ENCODE data around the gene DIS3L2. TPM values are rescaled to one million over a fixed set of nuclear protein-coding genes. Genes with fewer than 3 reads are reported as not detected.

The DIS3L2 gene
- total RNA-seq, 4 donors from 2014 or later: 12.8 to 27.3 (median 16.8) TPM

DNA sequence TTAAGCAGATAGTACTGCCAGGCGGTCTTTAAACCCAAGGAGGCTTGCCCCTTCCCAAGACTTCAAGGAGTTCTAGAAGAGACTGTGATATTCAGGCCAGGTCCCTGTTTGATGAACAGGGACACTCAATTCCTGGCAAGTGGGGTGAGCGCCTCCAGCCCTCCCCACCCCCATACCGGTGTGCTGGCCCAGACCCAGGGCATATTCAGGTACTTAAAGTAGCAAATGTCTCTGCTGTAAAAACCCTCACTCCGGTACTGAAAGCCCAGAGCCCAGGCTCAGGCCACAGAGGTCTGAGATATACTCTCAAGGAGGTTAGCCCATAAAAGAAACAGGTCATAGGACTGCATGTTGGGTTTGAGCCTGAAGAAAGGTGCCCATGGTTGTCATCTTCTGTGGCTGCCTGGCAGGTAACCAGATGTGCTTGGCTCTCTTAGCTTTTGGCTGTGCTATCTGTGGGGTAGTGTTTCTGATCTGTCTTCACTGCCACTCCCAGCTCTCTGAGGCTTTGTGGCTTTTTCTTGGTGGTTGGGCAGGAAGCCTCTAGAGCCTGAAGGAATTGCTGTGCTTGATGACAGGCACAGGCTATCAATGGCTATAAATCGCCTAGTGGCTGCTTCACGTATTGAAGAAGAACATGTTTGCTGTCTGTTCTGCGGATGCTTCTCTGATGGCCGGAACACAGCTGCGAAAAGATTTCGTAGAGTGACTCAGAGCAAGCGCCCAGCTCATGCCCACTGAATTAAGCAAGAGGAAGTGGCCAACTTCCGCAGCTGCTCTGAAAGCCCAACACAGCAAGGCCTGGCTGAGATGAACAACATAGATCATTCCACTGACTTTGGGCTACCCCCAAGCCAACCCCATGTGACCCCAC, 353.8 kb downstream of the DIS3L2 start:
- in situ Hi-C loops (cut with MboI; ENCODE audit: low sequenced_read_pairs in 4 of 4): loop anchor here in 2 of 4 donors (10.0 to 25.0 kb wide), 2 partner anchors 390 to 403 kb away; partner anchors contain the start of gene NPPC (in 1 of the 2)
- Histone ChIP-seq H3K4me3 (no peak overlapping the region), H3K27me3 (no peaks in the 10 kb centered on the region), H3K36me3 (no peaks in the 10 kb centered on the region), H3K9me3 (no peaks in the 10 kb centered on the region), H3K27ac (peak overlapping the region; percentile 74 to 81 (median 79)), H3K4me1 (peaks cover 19 to 33% of the 10 kb centered on the region in 2 donors)
- TF ChIP-seq CTCF (IDR thresholded peaks at IDR 0.05 in 4 of 5, conservative IDR thresholded peaks at IDR 0.05 in 1 of 5): peak; percentile 27 to 63 (median 43)
- no peak for TF ChIP-seq POLR2A (IDR thresholded peaks at IDR 0.05)
- DNase-seq (peak; percentile 78 to 85), ATAC-seq (peak; percentile 96 to 97)
- intact Hi-C loops (cut with DNase I; ENCODE audit: low total_unique reads): loop anchor here (10.0 kb wide), 1 partner anchor 210 kb away; the partner anchor contains the start of genes CHRND and PRSS56

- Histone ChIP-seq H3K4me1 (peaks cover 19 to 33% of the 10 kb centered on the region in 2 donors), H3K27ac (peak overlapping the region; percentile 74 to 81 (median 79)), H3K9me3 (no peaks in the 10 kb centered on the region), H3K4me3 (no peak overlapping the region), H3K27me3 (no peaks in the 10 kb centered on the region), H3K36me3 (no peaks in the 10 kb centered on the region)
- intact Hi-C loops (cut with DNase I; ENCODE audit: low total_unique reads) (loop anchor here (10.0 kb wide), 1 partner anchor 209 kb away; the partner anchor contains the start of genes CHRND and PRSS56), in situ Hi-C loops (cut with MboI; ENCODE audit: low sequenced_read_pairs in 4 of 4) (loop anchor here in 2 of 4 donors (10.0 to 25.0 kb wide), 2 partner anchors 391 to 404 kb away; partner anchors contain the start of gene NPPC (in 1 of the 2))
- TF ChIP-seq CTCF (IDR thresholded peaks at IDR 0.05 in 4 of 5, conservative IDR thresholded peaks at IDR 0.05 in 1 of 5) (no peak), POLR2A (IDR thresholded peaks at IDR 0.05) (no peak)
- ATAC-seq: peak in 1 of 2 donors; percentile 2
- DNase-seq: no peak
Observed at GRCh38 chr2:232315923-232316299, 354.4 kb downstream of the DIS3L2 start.

DNA sequence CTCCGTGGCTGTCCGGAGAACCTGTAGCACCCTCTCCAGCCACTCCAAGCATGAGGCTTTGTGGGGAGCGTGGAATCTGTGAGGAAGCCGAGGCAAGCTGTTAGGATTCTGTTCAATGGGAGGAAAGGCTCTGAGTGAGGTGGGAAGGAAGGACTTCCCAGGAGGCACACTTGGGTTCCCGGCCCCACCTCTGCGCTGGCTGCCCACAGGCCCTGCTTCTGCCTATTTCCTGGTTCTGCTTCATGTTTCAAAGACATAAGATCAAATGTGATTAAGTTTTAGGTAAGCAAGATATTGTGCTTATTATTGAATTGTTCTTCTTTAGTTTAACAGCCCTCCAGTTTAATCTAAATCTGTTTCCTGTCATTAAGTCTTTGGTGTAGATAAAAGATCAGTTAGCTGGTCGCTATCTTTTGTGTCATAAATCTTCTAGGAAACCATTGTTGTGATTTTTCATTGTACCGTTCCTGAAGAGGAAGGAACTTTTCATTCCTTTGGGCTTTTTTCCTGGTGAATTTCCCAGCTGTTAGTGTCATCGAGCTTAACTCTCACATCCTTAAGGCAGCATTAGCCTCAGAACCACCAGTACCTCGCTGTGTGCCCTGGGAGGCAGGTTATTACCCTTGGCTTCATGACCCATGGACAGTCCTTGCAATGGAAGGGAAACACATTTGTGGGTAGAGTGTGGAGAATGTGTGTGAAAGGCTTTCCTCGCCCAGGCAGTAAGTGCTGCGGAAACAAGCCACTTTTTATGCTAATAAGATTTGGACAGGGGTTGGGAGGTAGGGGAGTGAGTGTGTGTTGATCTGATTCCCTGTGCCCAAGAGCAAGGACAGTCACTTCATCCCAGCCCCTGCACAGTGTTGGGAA, 355.2 kb downstream of the DIS3L2 start:
- intact Hi-C loops (cut with DNase I; ENCODE audit: low total_unique reads): loop anchor here (10.0 kb wide), 1 partner anchor 208 kb away; the partner anchor contains the start of genes CHRND and PRSS56
- DNase-seq (peak in 1 of 2 donors; percentile 4), ATAC-seq (no peak)
- H3K4me1 ChIP-seq: peaks cover 19 to 33% of the 10 kb centered on the region in 2 donors
- H3K27me3 ChIP-seq: no peaks in the 10 kb centered on the region
- H3K27ac ChIP-seq: peak overlapping the region; percentile 74 to 81 (median 79)
- no peak overlapping the region for H3K4me3 ChIP-seq
- no peaks in the 10 kb centered on the region for H3K9me3 ChIP-seq
- in situ Hi-C loops (cut with MboI; ENCODE audit: low sequenced_read_pairs in 4 of 4): loop anchor here in 2 of 4 donors (10.0 to 25.0 kb wide), 2 partner anchors 392 to 404 kb away; partner anchors contain the start of gene NPPC (in 1 of the 2)
- no peaks in the 10 kb centered on the region for H3K36me3 ChIP-seq
- TF ChIP-seq CTCF (IDR thresholded peaks at IDR 0.05 in 4 of 5, conservative IDR thresholded peaks at IDR 0.05 in 1 of 5) (no peak), POLR2A (IDR thresholded peaks at IDR 0.05) (no peak)

GRCh38 chr2:232318169-232318855, 356.8 kb downstream of the DIS3L2 start:
- peaks cover 19 to 33% of the 10 kb centered on the region in 2 donors for H3K4me1 ChIP-seq

More at GRCh38 chr2:232318169-232318855, 356.8 kb downstream of the DIS3L2 start:
- TF ChIP-seq POLR2A (IDR thresholded peaks at IDR 0.05) (no peak), CTCF (IDR thresholded peaks at IDR 0.05 in 4 of 5, conservative IDR thresholded peaks at IDR 0.05 in 1 of 5) (no peak)
- H3K4me3 ChIP-seq: no peak overlapping the region
- ATAC-seq (no peak), DNase-seq (no peak)
- in situ Hi-C loops (cut with MboI; ENCODE audit: low sequenced_read_pairs in 4 of 4): loop anchor here in 2 of 4 donors (10.0 to 25.0 kb wide), 2 partner anchors 394 to 406 kb away; partner anchors contain the start of gene NPPC (in 1 of the 2)
- H3K27ac ChIP-seq: no peak overlapping the region
- H3K9me3 ChIP-seq: no peaks in the 10 kb centered on the region
- H3K27me3 ChIP-seq: no peaks in the 10 kb centered on the region
- H3K36me3 ChIP-seq: no peaks in the 10 kb centered on the region
- intact Hi-C loops (cut with DNase I; ENCODE audit: low total_unique reads): loop anchor here (10.0 kb wide), 1 partner anchor 206 kb away; the partner anchor contains the start of genes CHRND and PRSS56

Measured in gastrocnemius medialis (tissue), 4 donors.